ENCODE measurements around the gene ADGRG4. TPM values are rescaled to one million over a fixed set of nuclear protein-coding genes. Genes with fewer than 3 reads are reported as not detected.

Gene ADGRG4
- total RNA-seq, 1 experiment from 2014 or later: not detected

GRCh38 chrX:136256026-136256425 is 44.7 kb upstream of the ADGRG4 start:
- Histone ChIP-seq H2AFZ (ENCODE audit: low read length) (no peak overlapping the region), H3K27ac (ENCODE audit: low read length) (no peak overlapping the region), H4K20me1 (ENCODE audit: low read length) (no peaks in the 10 kb centered on the region), H3K4me3 (ENCODE audit: low read length) (no peak overlapping the region), H3K9ac (ENCODE audit: low read length) (no peak overlapping the region), H3K36me3 (ENCODE audit: low read depth, low read length) (no peaks in the 10 kb centered on the region), H3K9me2 (replicated peaks; ENCODE audit: low read length) (no peaks in the 10 kb centered on the region), H3K79me2 (ENCODE audit: low read length) (no peaks in the 10 kb centered on the region), H3K27me3 (ENCODE audit: low read length) (no peaks in the 10 kb centered on the region), H3K4me2 (ENCODE audit: low read length) (no peak overlapping the region), H3K4me1 (ENCODE audit: insufficient read depth, low read length) (peaks cover 19% of the 10 kb centered on the region), H3F3A (ENCODE audit: low read length, unreplicated experiment) (no peaks in the 10 kb centered on the region), H3K9me3 (ENCODE audit: low read length) (no peaks in the 10 kb centered on the region)
- ATAC-seq (no peak), DNase-seq (no peak)
- TF ChIP-seq EZH2 (IDR thresholded peaks at IDR 0.05; ENCODE audit: low read length, unreplicated experiment): no peak
- TF ChIP-seq, protein P1, sequence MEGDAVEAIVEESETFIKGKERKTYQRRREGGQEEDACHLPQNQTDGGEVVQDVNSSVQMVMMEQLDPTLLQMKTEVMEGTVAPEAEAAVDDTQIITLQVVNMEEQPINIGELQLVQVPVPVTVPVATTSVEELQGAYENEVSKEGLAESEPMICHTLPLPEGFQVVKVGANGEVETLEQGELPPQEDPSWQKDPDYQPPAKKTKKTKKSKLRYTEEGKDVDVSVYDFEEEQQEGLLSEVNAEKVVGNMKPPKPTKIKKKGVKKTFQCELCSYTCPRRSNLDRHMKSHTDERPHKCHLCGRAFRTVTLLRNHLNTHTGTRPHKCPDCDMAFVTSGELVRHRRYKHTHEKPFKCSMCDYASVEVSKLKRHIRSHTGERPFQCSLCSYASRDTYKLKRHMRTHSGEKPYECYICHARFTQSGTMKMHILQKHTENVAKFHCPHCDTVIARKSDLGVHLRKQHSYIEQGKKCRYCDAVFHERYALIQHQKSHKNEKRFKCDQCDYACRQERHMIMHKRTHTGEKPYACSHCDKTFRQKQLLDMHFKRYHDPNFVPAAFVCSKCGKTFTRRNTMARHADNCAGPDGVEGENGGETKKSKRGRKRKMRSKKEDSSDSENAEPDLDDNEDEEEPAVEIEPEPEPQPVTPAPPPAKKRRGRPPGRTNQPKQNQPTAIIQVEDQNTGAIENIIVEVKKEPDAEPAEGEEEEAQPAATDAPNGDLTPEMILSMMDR (conservative IDR thresholded peaks at IDR 0.05; ENCODE audit: low read depth, low read length): no peak
- TF ChIP-seq EZH2phosphoT487 (IDR thresholded peaks at IDR 0.05; ENCODE audit: borderline replicate concordance, low read length): no peak
- intact Hi-C loops (cut with micrococcal nuclease): no loop called here
- BruUV-seq (replicated peaks): no TSS peak
- ChIA-PET POLR2A (ENCODE audit: unreplicated experiment) (no interaction called here), CTCF (no interaction called here)

DNA sequence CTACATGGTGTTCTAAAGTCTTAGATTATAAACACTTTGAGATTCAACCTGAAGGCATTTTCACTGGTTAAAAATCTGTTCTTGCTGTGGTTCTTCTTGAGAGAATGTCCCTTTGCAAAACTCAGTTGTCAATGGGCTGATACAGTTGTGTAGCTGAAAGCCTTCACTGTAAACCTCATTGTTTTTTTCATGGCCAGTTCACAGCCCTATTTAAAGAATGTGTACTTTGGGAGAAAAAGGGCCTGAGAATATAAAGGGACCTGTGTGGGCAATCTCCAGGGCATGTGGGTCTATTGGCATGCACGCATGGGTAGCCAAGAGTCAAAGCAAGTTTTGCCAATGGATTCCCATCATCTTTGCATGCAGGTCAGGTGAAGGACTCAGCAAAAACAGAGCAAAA is 41.8 kb upstream of the ADGRG4 start:
- CTCF ChIA-PET: no interaction called here
- Histone ChIP-seq H3K4me2 (ENCODE audit: low read length) (no peak overlapping the region), H4K20me1 (ENCODE audit: low read length) (no peaks in the 10 kb centered on the region), H3F3A (ENCODE audit: low read length, unreplicated experiment) (no peaks in the 10 kb centered on the region), H3K27me3 (ENCODE audit: low read length) (no peaks in the 10 kb centered on the region), H3K79me2 (ENCODE audit: low read length) (no peaks in the 10 kb centered on the region), H3K9me2 (replicated peaks; ENCODE audit: low read length) (no peaks in the 10 kb centered on the region), H2AFZ (ENCODE audit: low read length) (no peak overlapping the region), H3K9ac (ENCODE audit: low read length) (no peak overlapping the region), H3K9me3 (ENCODE audit: low read length) (no peaks in the 10 kb centered on the region), H3K4me3 (ENCODE audit: low read length) (no peak overlapping the region), H3K36me3 (ENCODE audit: low read depth, low read length) (no peaks in the 10 kb centered on the region), H3K27ac (ENCODE audit: low read length) (no peak overlapping the region), H3K4me1 (ENCODE audit: insufficient read depth, low read length) (peaks cover 32% of the 10 kb centered on the region)
- intact Hi-C loops (cut with micrococcal nuclease): no loop called here
- ATAC-seq (no peak), DNase-seq (no peak)
- TF ChIP-seq, protein P1 (conservative IDR thresholded peaks at IDR 0.05; ENCODE audit: low read depth, low read length): no peak
- TF ChIP-seq EZH2 (IDR thresholded peaks at IDR 0.05; ENCODE audit: low read length, unreplicated experiment) (no peak), EZH2phosphoT487 (IDR thresholded peaks at IDR 0.05; ENCODE audit: borderline replicate concordance, low read length) (no peak)
- POLR2A ChIA-PET (ENCODE audit: unreplicated experiment): no interaction called here
- no TSS peak for BruUV-seq (replicated peaks)

GRCh38 chrX:136259543-136259942 is 41.2 kb upstream of the ADGRG4 start:
- Histone ChIP-seq H2AFZ (ENCODE audit: low read length) (peak overlapping the region; percentile 30; the same call in 1 of the 2 replicates), H4K20me1 (ENCODE audit: low read length) (no peaks in the 10 kb centered on the region), H3K9me2 (replicated peaks; ENCODE audit: low read length) (no peaks in the 10 kb centered on the region), H3F3A (ENCODE audit: low read length, unreplicated experiment) (no peaks in the 10 kb centered on the region), H3K4me3 (ENCODE audit: low read length) (no peak overlapping the region), H3K36me3 (ENCODE audit: low read depth, low read length) (no peaks in the 10 kb centered on the region), H3K79me2 (ENCODE audit: low read length) (no peaks in the 10 kb centered on the region), H3K9me3 (ENCODE audit: low read length) (no peaks in the 10 kb centered on the region), H3K27ac (ENCODE audit: low read length) (no peak overlapping the region), H3K9ac (ENCODE audit: low read length) (no peak overlapping the region), H3K4me1 (ENCODE audit: insufficient read depth, low read length) (peaks cover 32% of the 10 kb centered on the region), H3K27me3 (ENCODE audit: low read length) (no peaks in the 10 kb centered on the region), H3K4me2 (ENCODE audit: low read length) (no peak overlapping the region)
- ATAC-seq: no peak
- CTCF ChIA-PET: no interaction called here
- no TSS peak for BruUV-seq (replicated peaks)
- intact Hi-C loops (cut with micrococcal nuclease): no loop called here
- POLR2A ChIA-PET (ENCODE audit: unreplicated experiment): no interaction called here
- TF ChIP-seq EZH2phosphoT487 (IDR thresholded peaks at IDR 0.05; ENCODE audit: borderline replicate concordance, low read length) (no peak), EZH2 (IDR thresholded peaks at IDR 0.05; ENCODE audit: low read length, unreplicated experiment) (no peak)
- TF ChIP-seq, protein P1 (conservative IDR thresholded peaks at IDR 0.05; ENCODE audit: low read depth, low read length): no peak
- no peak for DNase-seq

Data from PC-3 (cell line).